ENCODE results near the gene MAP2K6. TPM values are rescaled to one million over a fixed set of nuclear protein-coding genes. Genes with fewer than 3 reads are reported as not detected.

Gene MAP2K6
- total RNA-seq, 1 experiment from 2014 or later: 17.7 TPM

DNA sequence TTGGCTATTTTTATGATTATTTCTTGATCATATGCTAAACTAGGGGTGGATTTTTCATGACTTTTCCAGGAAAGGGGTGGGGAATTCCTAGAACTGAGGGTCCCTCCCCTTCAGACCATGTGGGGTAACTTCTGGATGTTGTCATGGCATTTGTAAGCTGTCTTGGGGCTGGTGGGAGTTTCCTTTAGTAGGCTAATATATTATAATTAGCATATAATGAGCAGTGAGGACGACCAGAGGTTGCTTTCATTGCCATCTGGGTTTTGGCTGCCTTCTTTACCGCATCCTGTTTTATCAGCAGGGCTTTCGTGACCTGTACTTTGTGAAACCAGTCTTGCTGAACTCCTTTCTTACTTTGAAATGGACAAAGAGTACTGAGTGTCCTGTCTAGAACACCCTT lies 47.2 kb upstream of the MAP2K6 start:
- H3K79me2 ChIP-seq (ENCODE audit: insufficient read depth, low read length): no peaks in the 10 kb centered on the region
- H3K23ac ChIP-seq (ENCODE audit: insufficient read length, low read depth, low read length): no peak overlapping the region
- no peak overlapping the region for H3T11ph ChIP-seq (ENCODE audit: low read length)
- no peak for TF ChIP-seq CTCF (conservative IDR thresholded peaks at IDR 0.05)
- DNase-seq: no peak
- no peak overlapping the region for H2AFZ ChIP-seq (ENCODE audit: low read length)
- no peak overlapping the region for H3K4ac ChIP-seq (ENCODE audit: low read depth, low read length)
- Mint-ChIP-seq H3K27ac (no peak overlapping the region), H3K36me3 (ENCODE audit: insufficient read depth in 1 of 3, low read depth in 3 of 3) (no peaks in the 10 kb centered on the region), H3K4me3 (no peak overlapping the region), H3K27me3 (ENCODE audit: low read depth) (no peaks in the 10 kb centered on the region), H3K9me3 (no peaks in the 10 kb centered on the region), H3K4me1 (peaks cover 11 to 23% of the 10 kb centered on the region in 2 experiments)
- no peaks in the 10 kb centered on the region for H3K23me2 ChIP-seq (ENCODE audit: insufficient read length, low read depth, low read length, poor library complexity, severe bottlenecking)
- no peak overlapping the region for H4K91ac ChIP-seq (ENCODE audit: insufficient read length, low read depth, low read length)
- H3K14ac ChIP-seq (ENCODE audit: insufficient read depth, low read length): no peak overlapping the region
- peaks cover 3% of the 10 kb centered on the region; the same call in 1 of the 2 replicates for H3K4me1 ChIP-seq (ENCODE audit: insufficient read depth, low read length)
- no peak overlapping the region for H4K5ac ChIP-seq (ENCODE audit: insufficient read length, low read depth, low read length)
- H4K8ac ChIP-seq (replicated peaks; ENCODE audit: insufficient read length, low read depth, low read length): no peak overlapping the region
- H2BK15ac ChIP-seq (ENCODE audit: low read depth, low read length): no peak overlapping the region
- no peak overlapping the region for H2BK20ac ChIP-seq (ENCODE audit: low read depth, low read length, poor library complexity, severe bottlenecking)
- no peaks in the 10 kb centered on the region for H3K27me3 ChIP-seq (ENCODE audit: insufficient read depth, low read length)
- no peaks in the 10 kb centered on the region for H3K79me1 ChIP-seq (ENCODE audit: insufficient read depth, low read depth, low read length, poor library complexity, severe bottlenecking)
- H3K9ac ChIP-seq (ENCODE audit: extremely low read depth, insufficient read length, low read length): no peak overlapping the region
- H3K27ac ChIP-seq (ENCODE audit: insufficient read length, low read depth, low read length): no peak overlapping the region
- no peak overlapping the region for H2BK120ac ChIP-seq (ENCODE audit: low read depth, low read length, poor library complexity, severe bottlenecking)
- H2AK5ac ChIP-seq (ENCODE audit: insufficient read length, low read length): no peak overlapping the region
- H2BK12ac ChIP-seq (ENCODE audit: insufficient read length, low read depth, low read length): no peak overlapping the region
- WGBS (ENCODE audit: extremely low coverage, insufficient read length, low lambda C conversion rate): no CpG with 5 or more reads among the region's 3 CpGs
- H3K4me2 ChIP-seq (ENCODE audit: insufficient read depth, insufficient read length, low read length): no peak overlapping the region
- no peak overlapping the region for H3K18ac ChIP-seq (ENCODE audit: insufficient read length, low read depth, low read length)
- H2BK5ac ChIP-seq (ENCODE audit: insufficient read length, low read length): no peak overlapping the region
- H3K56ac ChIP-seq (ENCODE audit: insufficient read length, low read depth, low read length): no peak overlapping the region
- H3K9me3 ChIP-seq (ENCODE audit: control insufficient read depth, low read depth, low read length): no peaks in the 10 kb centered on the region
- H4K20me1 ChIP-seq (ENCODE audit: control insufficient read depth, insufficient read depth, insufficient read length): no peaks in the 10 kb centered on the region
